Peyer's patch (tissue), 4 donors: Measurements from ENCODE around the gene HCFC2.

ENCODE experiments used
- CTCF ChIP-seq, 6 experiments: fragments of 450-650 bp in 4 of 6; fragments of 200-600 bp in 2 of 6; sonication (generic) in 1 of 6; IDR thresholded peaks; one replicate each; pipeline ENCODE4 v1.5.1; 2017 to 2019; ENCODE audit warnings: antibody characterized with exemption in 6 of 6, mild to moderate bottlenecking in 3 of 6, moderate library complexity in 1 of 6
- POLR2A ChIP-seq, 2 donors: fragments of 450-650 bp; IDR thresholded peaks; one replicate each; pipeline ENCODE4 v1.5.1; 2017; ENCODE audit warnings: antibody characterized with exemption in 2 of 2, mild to moderate bottlenecking in 2 of 2, moderate library complexity in 2 of 2

GRCh38 chr12:104055686-104056388 lies 8.5 kb upstream of the HCFC2 start:
- TF ChIP-seq CTCF (IDR thresholded peaks at IDR 0.05): no peak
- no peak for TF ChIP-seq POLR2A (IDR thresholded peaks at IDR 0.05)
